DOHH2 (cell line): ENCODE data around the gene UPK1B.

Source experiments
- H3F3A ChIP-seq: fragments of 200-600 bp; sonication (generic), shearing (Covaris generic); 2 replicates; pipeline ENCODE4 v1.6.0; 2016; ENCODE audit warnings: antibody characterized with exemption, mild to moderate bottlenecking; ENCODE audit not compliant: control insufficient read depth, insufficient read depth
- H3K27ac ChIP-seq: fragments of 200-600 bp; sonication (generic); 2 replicates; pipeline ENCODE4 v1.5.1; 2014; ENCODE audit warnings: low read depth, mild to moderate bottlenecking, low read length, moderate library complexity
- H3K27me3 ChIP-seq: fragments of 200-600 bp; sonication (generic); 2 replicates; pipeline ENCODE4 v1.6.1; 2014; ENCODE audit warnings: mild to moderate bottlenecking, low read length, mixed read lengths; ENCODE audit not compliant: control insufficient read depth
- H3K36me3 ChIP-seq: fragments of 200-600 bp; sonication (generic); 2 replicates; pipeline ENCODE4 v1.6.1; 2014; ENCODE audit warnings: mild to moderate bottlenecking, low read length, moderate library complexity, mixed read lengths; ENCODE audit not compliant: control insufficient read depth
- H3K4me1 ChIP-seq: fragments of 200-600 bp; sonication (generic); 2 replicates; pipeline ENCODE4 v1.6.1; 2014; ENCODE audit warnings: mild to moderate bottlenecking, low read length, mixed read lengths; ENCODE audit not compliant: control insufficient read depth
- H3K4me2 ChIP-seq: fragments of 200-600 bp; sonication (generic); 2 replicates; pipeline ENCODE4 v1.6.0; 2014; ENCODE audit warnings: mild to moderate bottlenecking, low read length, moderate library complexity
- H3K4me3 ChIP-seq: fragments of 200-600 bp; sonication (generic); 2 replicates; pipeline ENCODE4 v1.5.1; 2014; ENCODE audit warnings: mild to moderate bottlenecking, low read length, mixed read lengths
- H3K79me2 ChIP-seq: fragments of 200-600 bp; sonication (generic); 2 replicates; pipeline ENCODE4 v1.6.1; 2014; ENCODE audit warnings: mild to moderate bottlenecking, low read length, mixed read lengths; ENCODE audit not compliant: control insufficient read depth
- H3K9me2 ChIP-seq: fragments of 200-600 bp; sonication (generic); replicated peaks from 2 replicates; pipeline ENCODE4 v1.6.1; 2014; ENCODE audit warnings: mild to moderate bottlenecking, low read length, mixed read lengths; ENCODE audit not compliant: control insufficient read depth
- H3K9me3 ChIP-seq: fragments of 200-600 bp; sonication (generic); 2 replicates; pipeline ENCODE4 v1.6.1; 2014; ENCODE audit warnings: antibody characterized with exemption, low read length, mixed read lengths; ENCODE audit not compliant: control insufficient read depth, insufficient read depth
- H4K20me1 ChIP-seq: fragments of 200-600 bp; sonication (generic); 2 replicates; pipeline ENCODE4 v1.6.0; 2014; ENCODE audit warnings: low read depth, mild to moderate bottlenecking, antibody characterized with exemption, low read length, moderate library complexity; ENCODE audit not compliant: control insufficient read depth, insufficient read depth
- EZH2phosphoT487 ChIP-seq: fragments of 200-600 bp; sonication (generic); IDR thresholded peaks from 2 replicates; pipeline ENCODE4 v1.6.1; 2017; ENCODE audit warnings: borderline replicate concordance, mild to moderate bottlenecking, antibody characterized with exemption, low read length, moderate library complexity, mixed read lengths
- TF ChIP-seq, protein P1 (sequence below): fragments of 200-600 bp; sonication (generic); IDR thresholded peaks from one replicate; pipeline ENCODE4 v1.5.1; 2014; ENCODE audit warnings: antibody characterized with exemption, mild to moderate bottlenecking, low read depth, low read length; ENCODE audit not compliant: poor library complexity, severe bottlenecking

Gene UPK1B

DNA sequence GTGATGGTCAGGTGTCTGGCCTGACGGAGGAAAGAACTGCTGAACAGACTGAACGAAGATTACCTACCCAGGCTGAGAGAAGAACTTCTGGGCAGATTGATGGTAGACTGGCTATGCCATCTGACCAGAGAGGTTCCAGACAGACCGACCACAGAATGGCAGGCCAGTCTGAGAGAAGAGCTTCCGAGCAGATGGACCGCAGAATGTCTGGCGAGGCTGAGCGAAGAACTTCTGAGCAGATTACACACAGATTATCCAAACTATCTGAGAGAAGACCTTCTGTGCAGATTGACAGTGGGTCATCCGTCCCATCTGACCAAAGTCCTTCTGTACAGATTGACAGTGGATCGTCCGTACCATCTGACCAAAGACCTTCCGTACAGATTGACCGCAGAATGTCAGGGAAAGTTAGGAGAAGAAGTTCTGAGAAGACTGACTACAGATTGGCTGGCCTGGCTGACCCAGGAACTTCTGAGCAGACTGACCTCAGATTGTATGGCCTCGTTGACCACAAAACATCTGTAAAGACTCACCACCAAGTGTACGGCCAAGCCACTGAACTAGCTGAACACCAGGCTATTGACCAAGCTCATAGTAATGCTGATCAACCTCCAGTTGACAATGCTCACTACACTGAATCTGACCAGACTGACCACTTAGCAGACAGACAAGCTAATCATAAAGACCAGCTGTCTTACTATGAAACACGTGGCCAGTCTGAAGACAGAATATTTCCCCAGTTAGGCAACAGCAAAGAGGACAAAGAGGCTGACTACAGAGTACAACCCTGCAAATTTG, 26.6 kb upstream of the UPK1B start:
- H3K27me3 ChIP-seq, result no peaks in the 10 kb centered on the region

DNA sequence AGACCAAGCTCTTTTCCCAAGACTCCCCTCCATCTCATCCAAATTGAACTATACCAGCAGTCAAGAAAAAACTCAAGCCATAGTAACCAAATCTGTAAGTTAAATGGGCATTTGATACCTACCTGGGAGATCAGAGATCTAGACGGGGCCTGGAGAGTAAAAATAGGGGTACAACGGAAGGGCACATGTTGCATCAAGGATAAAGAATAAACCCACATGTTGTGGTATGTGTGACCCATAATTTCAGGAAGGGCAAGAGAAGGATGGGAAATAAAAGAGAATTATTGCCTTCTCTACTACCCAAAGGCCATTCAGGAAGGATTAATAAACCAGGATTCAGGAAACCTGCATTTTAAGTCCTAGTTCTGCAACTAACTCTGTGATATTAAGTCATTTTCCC, 25.9 kb upstream of the UPK1B start:
- TF ChIP-seq EZH2phosphoT487, result no peak
- TF ChIP-seq, protein P1, sequence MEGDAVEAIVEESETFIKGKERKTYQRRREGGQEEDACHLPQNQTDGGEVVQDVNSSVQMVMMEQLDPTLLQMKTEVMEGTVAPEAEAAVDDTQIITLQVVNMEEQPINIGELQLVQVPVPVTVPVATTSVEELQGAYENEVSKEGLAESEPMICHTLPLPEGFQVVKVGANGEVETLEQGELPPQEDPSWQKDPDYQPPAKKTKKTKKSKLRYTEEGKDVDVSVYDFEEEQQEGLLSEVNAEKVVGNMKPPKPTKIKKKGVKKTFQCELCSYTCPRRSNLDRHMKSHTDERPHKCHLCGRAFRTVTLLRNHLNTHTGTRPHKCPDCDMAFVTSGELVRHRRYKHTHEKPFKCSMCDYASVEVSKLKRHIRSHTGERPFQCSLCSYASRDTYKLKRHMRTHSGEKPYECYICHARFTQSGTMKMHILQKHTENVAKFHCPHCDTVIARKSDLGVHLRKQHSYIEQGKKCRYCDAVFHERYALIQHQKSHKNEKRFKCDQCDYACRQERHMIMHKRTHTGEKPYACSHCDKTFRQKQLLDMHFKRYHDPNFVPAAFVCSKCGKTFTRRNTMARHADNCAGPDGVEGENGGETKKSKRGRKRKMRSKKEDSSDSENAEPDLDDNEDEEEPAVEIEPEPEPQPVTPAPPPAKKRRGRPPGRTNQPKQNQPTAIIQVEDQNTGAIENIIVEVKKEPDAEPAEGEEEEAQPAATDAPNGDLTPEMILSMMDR, result no peak
- H3K79me2 ChIP-seq, result no peaks in the 10 kb centered on the region
- no peaks in the 10 kb centered on the region for H3K9me2 ChIP-seq
- no peak overlapping the region for H3K4me3 ChIP-seq
- no peaks in the 10 kb centered on the region for H3K9me3 ChIP-seq
- no peaks in the 10 kb centered on the region for H3K27me3 ChIP-seq
- H4K20me1 ChIP-seq, result no peaks in the 10 kb centered on the region
- H3K27ac ChIP-seq, result no peak overlapping the region
- H3F3A ChIP-seq, result no peaks in the 10 kb centered on the region
- no peaks in the 10 kb centered on the region for H3K36me3 ChIP-seq
- no peaks in the 10 kb centered on the region for H3K4me1 ChIP-seq
- no peak overlapping the region for H3K4me2 ChIP-seq

More for the DNA sequence above, 26.6 kb upstream of the UPK1B start:
- Histone ChIP-seq H4K20me1 (no peaks in the 10 kb centered on the region), H3K4me2 (no peak overlapping the region), H3K4me3 (no peak overlapping the region), H3K36me3 (no peaks in the 10 kb centered on the region), H3K4me1 (no peaks in the 10 kb centered on the region), H3F3A (no peaks in the 10 kb centered on the region), H3K9me3 (no peaks in the 10 kb centered on the region), H3K27ac (no peak overlapping the region), H3K9me2 (no peaks in the 10 kb centered on the region), H3K79me2 (no peaks in the 10 kb centered on the region)
- no peak for TF ChIP-seq EZH2phosphoT487
- TF ChIP-seq, protein P1, result no peak

DNA sequence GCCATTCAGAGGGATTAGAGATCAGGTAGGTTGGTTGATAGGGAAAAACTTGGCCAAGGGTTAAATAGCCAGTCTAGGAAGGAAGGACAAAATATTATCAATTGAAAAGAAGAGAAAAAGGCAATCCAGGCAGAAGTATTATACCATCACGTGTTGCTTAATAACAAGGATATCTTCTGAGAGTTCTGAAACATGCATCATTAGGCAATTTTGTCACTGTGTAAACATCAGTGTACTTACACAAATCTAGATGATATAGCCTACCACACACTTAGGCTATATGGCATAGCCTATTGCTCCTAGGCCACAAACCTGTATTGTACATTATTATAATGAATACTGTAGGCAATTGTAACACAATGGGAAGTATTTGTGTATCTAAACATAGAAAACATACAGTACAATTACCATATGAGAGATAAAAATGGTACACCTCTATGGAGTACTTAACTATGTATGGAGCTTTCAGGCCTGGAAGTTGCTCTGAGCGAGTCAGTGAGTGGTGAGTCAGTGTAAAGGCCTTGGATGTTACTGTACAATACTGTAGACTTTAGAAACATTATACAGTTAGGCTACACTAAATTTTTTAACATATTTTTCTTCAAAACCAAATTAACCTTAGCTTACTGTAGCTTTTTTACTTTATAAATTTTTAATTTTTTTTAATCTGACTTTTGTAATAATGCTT, 24.8 kb upstream of the UPK1B start:
- H4K20me1 ChIP-seq, result no peaks in the 10 kb centered on the region
- H3K79me2 ChIP-seq, result no peaks in the 10 kb centered on the region
- H3K27me3 ChIP-seq, result no peaks in the 10 kb centered on the region
- no peak overlapping the region for H3K4me2 ChIP-seq
- no peaks in the 10 kb centered on the region for H3K36me3 ChIP-seq
- no peak for TF ChIP-seq EZH2phosphoT487
- TF ChIP-seq, protein P1, result no peak
- no peaks in the 10 kb centered on the region for H3F3A ChIP-seq
- no peaks in the 10 kb centered on the region for H3K9me2 ChIP-seq
- no peaks in the 10 kb centered on the region for H3K4me1 ChIP-seq
- H3K9me3 ChIP-seq, result no peaks in the 10 kb centered on the region
- no peak overlapping the region for H3K4me3 ChIP-seq
- no peak overlapping the region for H3K27ac ChIP-seq
